Activated CD8-positive, alpha-beta memory T cell treated with anti-CD3 and anti-CD28 coated beads, Interleukin-2, amount 50 U/mL, for 48 hours (primary cell): ENCODE results near the gene COPZ2.
"Not testable (repeated sequence)": the region's sequence is repeated elsewhere in the genome, so short reads cannot be mapped to it uniquely, and the experiment has no call there.

ENCODE experiments used
- DNase-seq: peaks from one replicate; pipeline ENCODE4 v3.0.0-alpha.2; 2020

Gene COPZ2, protein sequence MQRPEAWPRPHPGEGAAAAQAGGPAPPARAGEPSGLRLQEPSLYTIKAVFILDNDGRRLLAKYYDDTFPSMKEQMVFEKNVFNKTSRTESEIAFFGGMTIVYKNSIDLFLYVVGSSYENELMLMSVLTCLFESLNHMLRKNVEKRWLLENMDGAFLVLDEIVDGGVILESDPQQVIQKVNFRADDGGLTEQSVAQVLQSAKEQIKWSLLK

DNA sequence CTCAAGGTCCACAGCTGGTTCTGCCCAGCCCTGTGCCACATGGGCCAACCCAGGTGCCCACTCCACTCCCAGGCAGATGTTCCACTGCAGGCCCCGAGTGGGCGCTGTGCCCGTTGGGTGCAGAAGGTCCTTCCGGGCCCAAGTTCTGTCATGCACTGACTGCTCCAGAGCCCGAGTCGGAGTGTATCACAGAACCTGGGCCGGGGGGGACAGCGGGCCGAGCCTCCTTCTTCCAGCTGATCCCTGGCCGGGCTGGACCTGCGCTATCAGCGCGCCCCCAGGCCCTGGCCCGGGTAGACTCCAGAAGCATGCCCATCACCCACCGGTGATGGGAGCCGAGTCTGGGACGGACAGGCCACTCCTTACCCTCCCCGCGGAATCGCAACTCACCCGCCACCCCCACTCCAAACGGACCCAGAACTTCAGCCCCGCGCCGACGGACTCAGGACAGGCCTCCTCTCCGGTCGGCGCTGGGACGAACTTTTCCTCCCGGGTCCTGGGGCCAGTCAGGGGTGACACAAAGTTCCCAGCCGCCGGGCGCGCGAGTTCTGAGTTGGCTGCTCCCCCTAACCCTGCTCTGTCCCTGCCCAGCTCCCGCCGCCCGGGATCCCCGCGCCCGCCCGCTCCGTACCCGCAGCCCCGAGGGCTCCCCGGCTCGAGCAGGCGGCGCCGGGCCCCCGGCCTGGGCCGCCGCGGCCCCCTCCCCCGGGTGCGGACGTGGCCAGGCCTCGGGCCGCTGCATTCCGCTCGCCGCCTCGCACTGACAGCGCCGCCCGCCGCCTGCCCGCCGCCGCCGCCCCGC lies at the start of gene COPZ2:
Gene COPZ2, minus strand, starts transcription at position 762 of the 802 bp plus-strand sequence. Its CDS starts 20 bp downstream, at position 742.
- peak; percentile 81 for DNase-seq

DNA sequence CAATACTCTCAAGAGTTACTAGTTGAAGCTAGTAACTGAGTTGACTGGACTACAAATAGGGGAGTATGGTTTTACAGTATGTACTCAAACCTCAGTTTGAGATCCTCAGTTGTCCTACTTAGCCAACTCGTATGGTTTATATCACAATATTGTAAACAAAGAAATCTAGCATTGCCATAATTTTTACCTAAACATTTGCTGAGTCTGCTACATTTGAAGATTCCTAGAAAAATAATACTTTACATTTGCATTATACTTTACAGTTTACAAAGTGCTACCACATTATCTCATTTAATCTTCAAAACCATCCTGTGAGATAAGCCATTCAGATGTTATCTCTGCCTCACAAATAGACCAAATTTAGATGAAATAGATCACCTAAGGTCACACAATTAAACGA lies 47.3 kb upstream of the COPZ2 start:
- no peak for DNase-seq

DNA sequence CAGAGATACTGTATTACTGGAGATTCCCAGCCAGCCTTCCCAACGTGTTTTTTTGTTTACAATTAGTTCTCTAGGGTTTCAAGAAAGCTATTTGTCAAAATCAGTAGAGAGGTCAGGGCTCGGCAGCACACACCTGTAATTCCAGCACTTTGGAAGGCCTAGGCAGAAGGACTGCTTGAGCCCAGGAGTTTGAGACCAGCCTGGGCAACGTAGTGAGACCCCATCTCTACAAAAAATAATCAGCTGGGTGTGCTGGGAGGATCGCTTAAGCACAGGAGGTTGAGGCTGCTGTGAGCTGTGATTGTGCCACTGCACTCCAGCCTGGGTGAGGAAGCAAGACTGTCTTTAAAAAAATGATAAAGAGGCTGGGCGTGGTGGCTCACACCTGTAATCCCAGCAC lies 44.3 kb upstream of the COPZ2 start:
- no peak for DNase-seq

DNA sequence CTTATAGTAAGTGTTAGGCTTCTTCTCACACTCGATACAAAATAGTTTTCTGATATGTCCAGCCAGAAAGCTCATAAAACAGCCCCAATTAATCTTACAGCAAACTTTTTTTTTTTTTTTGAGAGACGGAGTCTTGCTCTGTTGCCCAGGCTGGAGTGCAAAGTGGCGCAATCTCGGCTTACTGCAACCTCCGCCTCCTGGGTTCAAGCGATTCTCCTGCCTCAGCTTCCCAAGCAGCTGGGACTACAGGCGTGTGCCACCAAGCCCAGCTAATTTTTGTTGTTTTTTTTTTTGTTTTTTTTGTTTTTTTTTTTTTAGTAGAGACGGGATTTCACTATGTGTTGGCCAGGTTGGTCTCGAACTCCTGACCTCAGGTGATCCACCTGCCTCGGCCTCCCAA lies 39.6 kb upstream of the COPZ2 start:
- DNase-seq, result not testable (repeated sequence)

DNA sequence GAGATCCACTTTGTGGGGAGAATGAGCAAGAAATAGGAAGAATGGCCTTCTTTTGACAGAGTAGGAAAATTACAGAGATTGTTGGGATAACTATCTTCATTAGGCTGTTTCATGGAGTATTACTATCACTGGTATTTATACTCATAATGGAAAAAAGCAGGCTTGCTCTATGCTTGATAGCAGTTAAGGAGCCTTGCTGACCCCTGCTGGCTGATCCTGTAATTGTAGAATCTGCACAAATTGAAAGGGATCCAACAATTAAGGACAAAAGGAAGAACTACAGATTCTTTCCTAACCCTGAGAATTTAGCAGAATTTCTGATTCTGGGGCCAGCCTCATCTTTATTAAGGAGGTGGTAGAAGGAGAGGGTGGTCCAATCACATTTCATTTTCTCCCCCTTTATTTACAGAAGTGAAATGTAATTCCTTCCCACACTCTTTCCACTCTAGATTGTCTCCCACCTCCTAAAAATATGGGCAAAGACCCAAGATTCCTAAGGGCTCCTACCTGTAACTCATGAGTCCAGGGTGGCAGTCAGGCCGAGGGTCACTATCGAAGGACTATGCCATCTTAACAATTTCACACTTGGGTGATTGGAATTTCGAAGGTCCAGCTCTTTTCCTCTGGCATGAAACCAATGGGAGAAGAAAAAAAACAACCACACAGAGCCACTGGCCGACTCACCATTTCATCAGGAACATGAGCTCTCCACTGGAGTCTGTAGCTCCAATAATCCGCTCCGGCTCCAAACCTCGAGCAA lies 36.9 kb upstream of the COPZ2 start:
- DNase-seq, result peak; percentile 76

DNA sequence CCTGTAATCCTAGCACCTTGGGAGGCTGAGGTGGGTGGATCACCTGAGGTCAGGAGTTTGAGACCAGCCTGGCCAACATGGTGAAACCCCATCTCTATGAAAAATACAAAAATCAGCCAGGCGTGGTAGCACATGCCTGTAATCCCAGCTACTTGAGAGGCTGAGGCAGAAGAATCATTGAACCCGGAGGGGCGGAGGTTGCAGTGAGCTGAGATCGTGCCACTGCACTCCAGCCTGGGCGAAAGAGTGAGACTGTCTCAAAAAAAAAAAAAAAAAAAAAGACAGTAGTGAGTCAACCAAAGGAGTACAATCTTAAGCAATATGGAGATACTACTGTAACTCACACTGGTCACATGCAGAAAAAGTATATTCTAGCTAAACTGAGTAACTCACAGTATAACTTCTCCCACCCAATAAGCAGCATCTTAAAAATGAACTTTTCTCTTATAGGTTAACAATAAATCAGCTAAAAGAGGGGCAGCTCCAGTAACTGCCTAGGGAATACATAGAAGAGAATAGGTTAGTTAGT lies 36.0 kb upstream of the COPZ2 start:
- DNase-seq, result not testable (repeated sequence)

DNA sequence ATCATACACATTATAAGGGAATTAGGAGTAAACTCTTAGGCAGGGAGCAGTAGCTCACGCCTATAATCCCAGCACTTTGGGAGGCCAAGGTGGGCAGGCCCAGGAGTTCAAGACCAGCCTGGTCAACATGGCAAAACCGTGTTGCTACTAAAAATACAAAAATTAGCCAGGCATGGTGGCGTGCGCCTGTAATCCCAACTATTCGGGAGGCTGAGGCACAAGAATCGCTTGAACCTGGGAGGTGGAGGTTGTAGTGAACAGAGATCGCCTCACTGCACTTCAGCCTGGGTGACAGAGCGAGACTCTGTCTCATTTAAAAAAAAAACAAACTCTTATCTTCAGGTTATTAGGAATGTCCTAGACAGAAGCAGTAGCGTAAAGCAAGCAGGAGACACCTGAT lies 35.2 kb upstream of the COPZ2 start:
- not testable (repeated sequence) for DNase-seq

DNA sequence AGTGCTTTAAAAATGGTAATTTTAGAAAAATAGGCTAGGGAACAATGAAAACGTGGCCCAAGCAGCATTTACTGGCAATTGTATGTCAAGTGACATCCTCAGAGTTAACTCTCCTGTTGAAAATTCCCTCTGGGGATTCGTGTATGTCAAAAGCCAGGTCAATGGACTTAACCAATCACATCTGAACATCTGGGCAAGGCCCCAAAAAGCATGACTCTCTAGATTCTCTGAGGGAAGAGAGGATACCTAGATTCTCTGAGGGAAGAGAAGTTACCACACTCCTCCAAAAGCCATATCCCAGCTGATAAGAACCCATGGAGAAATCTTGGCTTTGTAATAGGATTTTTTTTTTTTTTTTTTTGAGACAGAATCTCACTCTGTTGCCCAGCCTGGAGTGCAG lies 34.1 kb upstream of the COPZ2 start:
- no peak for DNase-seq

DNA sequence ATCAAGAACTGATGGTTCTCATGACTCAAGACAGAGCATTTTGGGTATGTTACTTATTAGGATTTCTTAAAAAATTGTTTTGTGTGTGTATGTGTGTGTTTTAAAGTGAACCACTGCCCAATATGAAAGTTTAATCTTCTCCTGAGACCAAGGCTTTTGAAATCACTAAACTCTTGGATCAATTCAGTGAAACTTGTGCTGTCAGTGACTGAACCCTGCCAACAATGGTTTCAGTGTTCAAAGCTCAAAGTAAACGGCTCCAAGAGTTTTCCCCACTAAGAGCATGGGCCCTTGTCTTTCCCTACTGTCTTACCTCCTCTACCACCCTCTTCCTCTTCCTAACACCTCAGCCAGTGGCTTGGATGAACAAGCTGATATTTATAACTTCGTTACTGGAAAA lies 32.6 kb upstream of the COPZ2 start:
- DNase-seq, result no peak

DNA sequence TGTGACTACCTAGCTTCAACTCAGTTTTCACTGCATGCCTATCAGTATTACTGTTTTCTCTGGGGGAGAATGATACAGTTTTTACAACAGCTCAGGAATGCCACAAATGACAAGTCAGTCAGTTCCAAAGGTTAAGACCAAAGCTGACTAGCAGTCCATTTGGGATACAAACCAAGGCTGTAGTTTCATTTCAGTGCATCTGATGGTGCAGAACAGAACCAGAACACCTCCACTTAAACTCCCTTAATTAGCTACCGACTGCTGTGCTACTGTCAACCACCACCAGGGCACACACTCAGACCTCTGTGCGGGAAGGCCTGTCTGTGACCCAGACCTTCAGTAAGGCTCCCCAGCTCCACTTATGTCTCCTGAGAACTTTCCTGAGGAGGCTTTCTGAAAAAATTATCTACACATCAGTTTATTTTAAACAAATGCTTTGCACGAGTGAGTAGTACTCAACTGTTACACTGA lies 30.9 kb upstream of the COPZ2 start:
- DNase-seq, result no peak

DNA sequence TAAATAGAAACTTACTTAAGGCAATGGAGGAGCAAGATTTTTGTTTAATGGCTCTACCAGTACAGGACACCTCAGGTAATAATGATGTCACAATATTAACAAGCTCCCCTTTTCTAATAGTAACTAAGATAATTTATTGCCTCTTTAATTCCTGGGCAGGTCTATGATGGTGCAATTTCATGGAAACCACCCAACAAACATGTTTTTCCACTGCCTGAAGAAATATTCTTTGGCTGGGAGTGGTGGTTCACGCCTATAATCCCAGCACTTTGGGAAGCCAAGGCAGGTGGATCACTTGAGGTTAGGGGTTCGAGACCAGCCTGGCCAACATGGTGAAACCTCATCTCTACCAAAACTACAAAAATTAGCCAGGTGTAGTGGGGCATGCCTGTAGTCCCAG lies 30.2 kb upstream of the COPZ2 start:
- DNase-seq, result not testable (repeated sequence)

DNA sequence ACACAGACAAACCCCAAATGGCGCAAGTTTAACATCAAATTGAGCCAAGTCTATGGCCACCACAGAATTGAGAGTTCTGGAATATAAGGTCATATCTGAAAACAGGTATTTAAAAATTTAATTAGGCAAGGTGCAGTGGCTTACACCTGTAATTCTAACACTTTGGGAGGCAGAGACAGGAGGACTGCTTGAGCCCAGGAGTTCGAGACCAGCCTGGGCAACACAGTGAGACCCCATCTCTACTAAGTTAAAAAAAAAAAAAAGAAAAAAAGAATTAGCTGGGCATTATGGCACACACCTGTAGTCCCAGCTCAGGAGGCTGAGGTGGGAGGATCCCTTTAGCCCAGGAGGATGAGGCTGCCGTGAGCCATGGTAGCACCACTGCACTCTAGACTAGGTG lies 29.6 kb upstream of the COPZ2 start:
- DNase-seq, result no peak

DNA sequence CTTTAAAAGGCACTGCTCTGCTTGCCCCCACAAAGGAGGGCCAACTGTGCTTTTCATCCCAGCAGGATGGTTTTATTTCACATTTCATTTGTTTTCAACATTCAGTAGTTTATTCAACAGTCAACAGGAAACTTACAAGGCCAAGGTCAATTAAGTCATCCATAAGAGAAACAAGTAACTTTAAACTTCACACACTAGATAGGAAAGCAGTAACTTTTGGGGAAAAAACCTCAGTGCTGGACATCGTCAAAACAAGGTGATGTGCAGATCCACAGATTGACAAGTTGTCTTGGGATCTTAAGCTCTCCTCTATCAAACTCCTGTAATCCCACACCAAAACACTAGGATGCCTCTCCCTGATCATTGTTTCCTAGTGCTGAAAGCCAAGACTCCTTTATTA lies 29.1 kb upstream of the COPZ2 start:
- DNase-seq, result no peak

DNA sequence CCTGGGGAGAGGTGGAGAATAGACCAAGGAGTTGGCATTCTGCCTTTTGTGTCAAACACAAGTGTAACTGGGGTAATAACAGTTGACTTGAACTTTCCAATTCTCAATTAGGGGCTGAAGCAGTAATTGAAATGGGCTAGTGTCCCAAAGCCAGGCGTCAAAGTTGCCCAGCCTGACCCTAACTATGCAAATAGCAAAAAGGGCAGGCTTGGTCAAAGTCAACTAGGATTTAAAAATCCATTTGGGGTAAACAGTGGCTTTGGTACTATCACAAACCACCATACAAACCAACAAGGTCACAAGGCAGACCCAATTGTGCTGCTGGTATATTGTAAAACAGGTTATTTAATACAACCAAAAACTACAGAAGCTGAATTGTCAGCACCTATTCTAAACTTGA lies 28.6 kb upstream of the COPZ2 start:
- no peak for DNase-seq

DNA sequence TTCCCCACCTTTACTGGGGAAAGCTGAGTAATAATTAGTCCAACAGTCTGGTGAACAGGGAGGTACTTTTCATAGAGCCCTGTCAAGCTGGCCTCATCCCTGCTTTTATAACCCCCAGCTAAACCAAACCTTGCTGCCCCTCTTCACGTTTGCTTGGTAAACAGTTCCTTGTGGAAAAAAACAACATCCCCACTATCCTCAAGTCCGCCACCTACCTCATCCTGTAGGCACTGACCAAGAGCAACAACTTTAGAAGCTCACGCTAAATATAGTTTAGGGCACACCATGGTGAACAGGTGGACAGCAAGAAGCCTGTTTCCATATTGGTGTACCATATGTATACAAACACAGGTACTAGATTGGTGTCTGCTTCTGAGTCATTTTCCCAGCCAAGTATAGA lies 27.0 kb upstream of the COPZ2 start:
- no peak for DNase-seq

DNA sequence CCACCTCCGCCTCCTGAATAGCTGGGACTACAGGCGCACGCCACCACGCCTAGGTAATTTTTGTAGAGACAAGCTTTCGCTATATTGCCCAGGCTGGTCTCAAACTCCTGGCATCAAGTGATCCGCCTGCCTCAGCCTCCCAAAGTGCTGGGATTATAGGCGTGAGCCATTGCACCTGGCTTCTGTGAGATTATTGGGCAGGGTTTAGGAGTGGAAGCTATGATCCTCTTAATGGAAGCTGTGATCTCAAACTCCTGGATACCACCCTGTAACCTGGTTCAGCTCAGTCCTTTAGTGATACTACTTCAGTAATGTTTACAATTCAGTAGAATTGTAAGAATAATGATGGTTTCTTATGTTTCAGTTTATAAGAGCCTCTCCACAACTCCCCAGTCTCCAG lies 24.7 kb upstream of the COPZ2 start:
- DNase-seq, result no peak

DNA sequence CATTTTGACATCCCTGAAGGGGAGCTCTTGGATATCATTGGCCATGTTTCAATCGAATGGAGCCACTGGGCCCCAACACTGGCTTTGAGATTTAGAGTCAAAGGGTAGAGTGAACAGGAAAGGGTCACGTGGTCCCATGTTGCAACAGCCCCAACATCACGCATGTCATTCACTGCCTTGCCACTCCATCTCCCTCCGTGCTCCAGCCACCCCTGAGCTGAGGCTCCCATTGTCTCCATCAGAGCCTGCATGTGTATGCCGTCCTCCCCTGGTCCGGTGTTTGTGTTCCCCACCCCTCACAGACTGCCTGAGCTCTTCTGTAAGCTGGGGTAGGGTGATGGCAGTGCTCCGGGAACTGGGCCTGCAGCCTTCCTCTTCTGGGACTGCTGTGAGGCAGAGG lies 22.7 kb upstream of the COPZ2 start:
- no peak for DNase-seq

DNA sequence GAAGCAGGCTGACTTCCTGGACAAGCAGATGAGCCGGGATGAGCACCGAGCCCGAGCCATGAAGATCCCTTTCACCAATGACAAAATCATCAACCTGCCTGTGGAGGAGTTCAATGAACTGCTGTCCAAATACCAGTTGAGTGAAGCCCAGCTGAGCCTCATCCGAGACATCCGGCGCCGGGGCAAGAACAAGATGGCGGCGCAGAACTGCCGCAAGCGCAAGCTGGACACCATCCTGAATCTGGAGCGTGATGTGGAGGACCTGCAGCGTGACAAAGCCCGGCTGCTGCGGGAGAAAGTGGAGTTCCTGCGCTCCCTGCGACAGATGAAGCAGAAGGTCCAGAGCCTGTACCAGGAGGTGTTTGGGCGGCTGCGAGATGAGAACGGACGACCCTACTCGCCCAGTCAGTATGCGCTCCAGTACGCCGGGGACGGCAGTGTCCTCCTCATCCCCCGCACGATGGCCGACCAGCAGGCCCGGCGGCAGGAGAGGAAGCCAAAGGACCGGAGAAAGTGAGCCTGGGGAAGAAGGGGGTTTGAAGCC lies 21.6 kb upstream of the COPZ2 start:
- no peak for DNase-seq

DNA sequence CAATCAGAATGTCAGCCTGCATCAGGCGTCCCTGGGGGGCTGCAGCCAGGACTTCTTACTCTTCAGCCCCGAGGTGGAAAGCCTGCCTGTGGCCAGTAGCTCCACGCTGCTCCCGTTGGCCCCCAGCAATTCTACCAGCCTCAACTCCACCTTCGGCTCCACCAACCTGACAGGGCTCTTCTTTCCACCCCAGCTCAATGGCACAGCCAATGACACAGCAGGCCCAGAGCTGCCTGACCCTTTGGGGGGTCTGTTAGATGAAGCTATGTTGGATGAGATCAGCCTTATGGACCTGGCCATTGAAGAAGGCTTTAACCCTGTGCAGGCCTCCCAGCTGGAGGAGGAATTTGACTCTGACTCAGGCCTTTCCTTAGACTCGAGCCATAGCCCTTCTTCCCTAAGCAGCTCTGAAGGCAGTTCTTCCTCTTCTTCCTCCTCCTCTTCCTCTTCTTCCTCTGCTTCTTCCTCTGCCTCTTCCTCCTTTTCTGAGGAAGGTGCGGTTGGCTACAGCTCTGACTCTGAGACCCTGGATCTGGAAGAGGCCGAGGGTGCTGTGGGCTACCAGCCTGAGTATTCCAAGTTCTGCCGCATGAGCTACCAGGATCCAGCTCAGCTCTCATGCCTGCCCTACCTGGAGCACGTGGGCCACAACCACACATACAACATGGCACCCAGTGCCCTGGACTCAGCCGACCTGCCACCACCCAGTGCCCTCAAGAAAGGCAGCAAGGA lies 21.0 kb upstream of the COPZ2 start:
- no peak for DNase-seq

DNA sequence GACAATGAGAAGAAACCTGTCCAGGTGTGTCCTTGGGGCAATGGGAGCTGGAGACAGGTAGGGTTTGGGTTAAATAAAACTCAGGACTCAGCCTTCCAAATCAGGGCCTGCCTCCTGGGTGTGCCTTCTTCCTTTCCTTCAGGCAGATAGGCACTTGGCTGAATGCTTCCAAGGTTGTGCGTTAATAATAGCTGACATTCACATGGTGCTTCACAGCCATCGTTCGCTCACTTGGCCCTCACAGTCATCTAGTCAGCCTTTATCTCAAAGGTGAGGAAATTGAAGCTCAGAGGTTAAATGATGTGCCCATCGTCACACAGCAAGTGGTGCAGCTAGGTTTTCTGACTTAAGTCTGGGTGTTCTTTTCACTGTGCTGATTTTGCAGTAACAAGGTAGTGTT lies 20.0 kb upstream of the COPZ2 start:
- DNase-seq, result no peak

DNA sequence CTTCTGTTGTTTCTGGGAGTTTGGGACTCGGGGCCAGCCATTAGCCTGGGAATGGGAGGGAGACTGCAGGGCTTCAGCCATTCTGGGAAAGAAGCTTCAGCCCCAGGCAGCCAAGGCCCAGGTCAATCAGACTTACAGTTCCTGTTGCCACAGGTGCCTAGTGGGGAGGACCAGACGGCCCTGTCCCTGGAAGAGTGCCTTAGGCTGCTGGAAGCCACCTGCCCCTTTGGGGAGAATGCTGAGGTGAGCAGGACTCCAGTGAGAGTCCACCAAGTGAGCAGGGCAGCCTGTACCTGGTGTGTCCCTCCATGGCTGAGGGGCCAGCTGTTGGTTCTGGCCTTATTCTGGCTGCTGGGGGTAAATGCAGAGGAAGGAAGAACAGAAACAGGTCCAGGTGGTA lies 19.3 kb upstream of the COPZ2 start:
- no peak for DNase-seq

DNA sequence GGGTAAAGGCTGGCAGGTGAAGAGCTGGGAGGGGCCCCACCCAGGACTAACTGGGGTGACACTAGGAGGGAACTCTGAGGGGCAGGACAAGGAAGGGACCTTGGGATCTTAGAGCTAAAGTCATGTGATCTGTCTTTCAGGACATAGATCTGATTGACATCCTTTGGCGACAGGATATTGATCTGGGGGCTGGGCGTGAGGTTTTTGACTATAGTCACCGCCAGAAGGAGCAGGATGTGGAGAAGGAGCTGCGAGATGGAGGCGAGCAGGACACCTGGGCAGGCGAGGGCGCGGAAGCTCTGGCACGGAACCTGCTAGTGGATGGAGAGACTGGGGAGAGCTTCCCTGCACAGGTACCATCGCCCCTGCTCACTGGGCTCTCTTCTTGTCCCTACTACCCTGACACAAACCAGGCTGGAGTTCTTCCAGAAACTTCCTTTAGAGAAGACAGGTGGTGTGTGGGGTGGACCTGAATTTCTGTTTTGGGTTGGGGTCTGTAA lies 18.7 kb upstream of the COPZ2 start:
- DNase-seq, result no peak
